ENCODE data around the gene GNG3. TPM values are rescaled to one million over a fixed set of nuclear protein-coding genes. Genes with fewer than 3 reads are reported as not detected.

GNG3 gene
- total and polyA plus RNA-seq, 2 of the 4 experiments (the other 2 are of a cell fraction), result not detected

GRCh38 chr11:62705413-62705812 is 2.1 kb upstream of the GNG3 start:
- H3K56ac ChIP-seq (ENCODE audit: extremely low read depth, insufficient read depth, low read length), result peak overlapping the region; percentile 75; the same call in 1 of the 2 replicates
- 83% methylated on average over 1 of the region's 7 CpGs; no CpG with 5 or more reads in 1 of the 2 experiments for WGBS, 2 experiments (ENCODE audit: extremely low coverage in 2 of 2, insufficient read length in 1 of 2)
- POLR2A ChIA-PET (ENCODE audit: unreplicated experiment), result interaction anchor here (0.5 to 1.1 kb wide), 2 partner anchors 21 to 603 kb away, joined by 3 to 11 read pairs; no protein-coding TSS in a partner anchor
- CTCF ChIA-PET, result interaction anchor here (0.9 to 1.9 kb wide), 4 partner anchors 11 to 81 kb away, joined by 3 to 6 read pairs (median 4); partner anchors contain the start of gene LRRN4CL
- DNase-seq (no peak), ATAC-seq (ENCODE audit: low read depth) (no peak)
- peak overlapping the region; percentile 99 for H3K23ac ChIP-seq (ENCODE audit: low read depth, low read length)
- H4K20me1 ChIP-seq (ENCODE audit: insufficient read depth, low read length), result no peaks in the 10 kb centered on the region
- H3K4ac ChIP-seq (ENCODE audit: low read depth, low read length), result peak overlapping the region; percentile 90
- peak overlapping the region; percentile 41 for H2BK5ac ChIP-seq (ENCODE audit: low read depth, low read length, poor library complexity, severe bottlenecking)
- no peak overlapping the region for H2BK20ac ChIP-seq (ENCODE audit: low read depth, low read length)
- H4K8ac ChIP-seq (ENCODE audit: low read depth in 2 of 2, low read length in 2 of 2), result peak overlapping the region; percentile 1 to 14; a peak in 2 of 4 replicates
- H2AFZ ChIP-seq (replicated peaks; ENCODE audit: low read length, poor library complexity), result peak overlapping the region; percentile 98
- H3K4me3 ChIP-seq (ENCODE audit: insufficient read depth, low read depth, low read length), result peak overlapping the region; percentile 55; the same call in 1 of the 2 replicates
- H3K27me3 ChIP-seq (ENCODE audit: control insufficient read depth, insufficient read depth, low read length), result no peaks in the 10 kb centered on the region
- H2BK120ac ChIP-seq (ENCODE audit: low read depth, low read length), result peak overlapping the region; percentile 80; the same call in 1 of the 2 replicates
- H3K4me2 ChIP-seq (ENCODE audit: low read depth, low read length), result peak overlapping the region; percentile 88
- TF ChIP-seq MXI1 (IDR thresholded peaks at IDR 0.05; ENCODE audit: borderline replicate concordance, low read depth, low read length), result no peak
- TF ChIP-seq MAFK (IDR thresholded peaks at IDR 0.05; ENCODE audit: low read depth, low read length), result no peak
- no peak for TF ChIP-seq NFE2L2 (IDR thresholded peaks at IDR 0.05; ENCODE audit: low read depth, low read length)
- no peak for TF ChIP-seq BHLHE40 (IDR thresholded peaks at IDR 0.05; ENCODE audit: low read depth, low read length)
- no peak for TF ChIP-seq CTCF (conservative IDR thresholded peaks at IDR 0.05; ENCODE audit: low read depth, low read length)
- no peak for TF ChIP-seq CEBPB (IDR thresholded peaks at IDR 0.05; ENCODE audit: low read depth, low read length)
- TF ChIP-seq MAZ (IDR thresholded peaks at IDR 0.05; ENCODE audit: borderline replicate concordance, low read depth, low read length), result no peak
- no peak for TF ChIP-seq SMC3 (IDR thresholded peaks at IDR 0.05; ENCODE audit: low read depth, low read length)
- TF ChIP-seq RCOR1 (IDR thresholded peaks at IDR 0.05; ENCODE audit: insufficient replicate concordance, low read length), result no peak
- no peak for TF ChIP-seq POLR2A (IDR thresholded peaks at IDR 0.05; ENCODE audit: low read depth, low read length)
- TF ChIP-seq RFX5 (IDR thresholded peaks at IDR 0.05; ENCODE audit: low read depth, low read length), result no peak
- TF ChIP-seq USF2 (IDR thresholded peaks at IDR 0.05; ENCODE audit: low read depth, low read length), result no peak
- TF ChIP-seq FOS (IDR thresholded peaks at IDR 0.05; ENCODE audit: low read depth, low read length), result no peak
- TF ChIP-seq ELK1 (IDR thresholded peaks at IDR 0.05; ENCODE audit: borderline replicate concordance, low read depth, low read length), result no peak
- no peak for TF ChIP-seq RAD21 (IDR thresholded peaks at IDR 0.05; ENCODE audit: low read length)
- TF ChIP-seq CHD1 (IDR thresholded peaks at IDR 0.05; ENCODE audit: low read depth, low read length), result no peak
- intact Hi-C loops (cut with micrococcal nuclease), result no loop called here
- peaks cover 16% of the 10 kb centered on the region for H3K4me1 ChIP-seq (ENCODE audit: control insufficient read depth, insufficient read depth, low read length)
- BruUV-seq (replicated peaks), result no TSS peak
- in situ Hi-C loops (cut with MboI; ENCODE audit: low sequenced_read_pairs), result no loop called here
- H3K79me1 ChIP-seq (ENCODE audit: low read depth in 1 of 2, low read length in 2 of 2), result peaks cover 18 to 51% of the 10 kb centered on the region in 2 experiments
- dilution Hi-C loops (cut with HindIII; ENCODE audit: low sequenced_read_pairs, unreplicated experiment), result no loop called here
- no peaks in the 10 kb centered on the region for H3K9me3 ChIP-seq (ENCODE audit: control insufficient read depth, insufficient read depth, low read length)
- H4K91ac ChIP-seq (ENCODE audit: insufficient read depth, low read depth, low read length), result no peak overlapping the region
- H3K18ac ChIP-seq (ENCODE audit: low read depth, low read length), result no peak overlapping the region
- peak overlapping the region; percentile 91 for H2AK9ac ChIP-seq (replicated peaks; ENCODE audit: low read depth, low read length, poor library complexity)
- H3K9ac ChIP-seq (ENCODE audit: low read depth, low read length), result peak overlapping the region; percentile 79
- H3K9me1 ChIP-seq (ENCODE audit: insufficient read depth, low read length), result peaks cover 17% of the 10 kb centered on the region
- peak overlapping the region; percentile 97 for H3K14ac ChIP-seq (replicated peaks; ENCODE audit: low read depth, low read length)
- peaks cover 9% of the 10 kb centered on the region for H3K36me3 ChIP-seq (ENCODE audit: control insufficient read depth, insufficient read depth, low read length)
- H4K5ac ChIP-seq (ENCODE audit: low read depth, low read length), result no peak overlapping the region
- H2BK15ac ChIP-seq (ENCODE audit: low read depth, low read length), result 0 out of 3 replicates have a peak overlapping the region, but pooled peaks have one; percentile 8
- peak overlapping the region; percentile 52 for H2AK5ac ChIP-seq (ENCODE audit: low read depth, low read length)
- peak overlapping the region; percentile 15 for H3K27ac ChIP-seq (ENCODE audit: insufficient read depth, low read length)

Measured in IMR-90 (cell line).